ENCODE results near the gene SAP130. TPM values are rescaled to one million over a fixed set of nuclear protein-coding genes. Genes with fewer than 3 reads are reported as not detected.

SAP130 gene
- total and polyA plus RNA-seq, 2 of the 8 experiments (the other 6 are each of a cell fraction or from before 2014, with no cell fraction given), result 51.4 to 54.3 TPM

- no peak for TF ChIP-seq EP300 (IDR thresholded peaks at IDR 0.05; ENCODE audit: borderline replicate concordance in 1 of 2, low read depth in 2 of 2, low read length in 2 of 2)
- no peak for TF ChIP-seq RBBP5 (IDR thresholded peaks at IDR 0.05; ENCODE audit: borderline replicate concordance, low read depth, low read length)
- no peak for TF ChIP-seq CHD7 (IDR thresholded peaks at IDR 0.05; ENCODE audit: insufficient replicate concordance, low read length)
- TF ChIP-seq RNF2 (IDR thresholded peaks at IDR 0.05; ENCODE audit: borderline replicate concordance, low read depth, low read length, missing control alignments, poor library complexity, severe bottlenecking), result no peak
- no peak for TF ChIP-seq SIN3A (conservative IDR thresholded peaks at IDR 0.05 in 1 of 2, IDR thresholded peaks at IDR 0.05 in 1 of 2; ENCODE audit: low read depth in 1 of 2, low read length in 2 of 2)
- TF ChIP-seq POLR2AphosphoS5 (IDR thresholded peaks at IDR 0.05; ENCODE audit: low read depth, low read length), result no peak
- TF ChIP-seq USF2 (IDR thresholded peaks at IDR 0.05; ENCODE audit: low read length), result no peak
Observed at GRCh38 chr2:127893033-127893432, 134.8 kb downstream of the SAP130 start (continued).

All from H1 (cell line).